Activated CD8-positive, alpha-beta T cell treated with anti-CD3 and anti-CD28 coated beads, Interleukin-2, amount 10 ng/mL, durations not matched to agents 7 days and 5 days (primary cell): ENCODE data around the gene NGFR. TPM values are rescaled to one million over a fixed set of nuclear protein-coding genes. Genes with fewer than 3 reads are reported as not detected.

ENCODE experiments used
- ATAC-seq: fragments of 150-1000 bp; cut with Tn5 transposase; one replicate; pipeline ENCODE4 v1.10.0; 2021; ENCODE audit warnings: moderate library complexity
- CTCF ChIA-PET: fragments of 350-600 bp; sonication (Branson Sonifier 250); formaldehyde crosslinking; loops from one replicate; lab custom pipeline; 2021; ENCODE audit warnings: antibody characterized with exemption; lab: Charles Lee
- POLR2A ChIA-PET: fragments of 350-600 bp; sonication (Branson Sonifier 250); formaldehyde crosslinking; loops from one replicate; lab custom pipeline; 2021; ENCODE audit warnings: antibody characterized with exemption; lab: Charles Lee
- DNase-seq: peaks from one replicate; pipeline ENCODE4 v3.0.0-alpha.2; 2020
- H3K27ac Mint-ChIP-seq: one replicate; pipeline ENCODE4 v1.8.0; 2021; ENCODE audit warnings: mild to moderate bottlenecking, mixed read lengths
- H3K27me3 Mint-ChIP-seq: one replicate; pipeline ENCODE4 v1.8.0; 2021; ENCODE audit warnings: low read depth, mixed read lengths
- H3K36me3 Mint-ChIP-seq: one replicate; pipeline ENCODE4 v1.8.0; 2021; ENCODE audit warnings: low read depth, mixed read lengths
- H3K4me1 Mint-ChIP-seq: one replicate; pipeline ENCODE4 v1.8.0; 2021; ENCODE audit warnings: low read depth, mixed read lengths
- H3K4me3 Mint-ChIP-seq: one replicate; pipeline ENCODE4 v1.8.0; 2021; ENCODE audit warnings: mild to moderate bottlenecking, mixed read lengths
- H3K9me3 Mint-ChIP-seq: one replicate; pipeline ENCODE4 v1.8.0; 2022; ENCODE audit warnings: mixed read lengths; ENCODE audit not compliant: insufficient read depth
- total RNA-seq, 2 experiments: library from RNA; stranded (reverse); gene quantifications; one replicate each; pipeline ENCODE4 v1.2.3, GENCODE V29; 2021

The NGFR gene
- total RNA-seq, 2 experiments from 2014 or later: 0.11 TPM; not detected in 1

DNA sequence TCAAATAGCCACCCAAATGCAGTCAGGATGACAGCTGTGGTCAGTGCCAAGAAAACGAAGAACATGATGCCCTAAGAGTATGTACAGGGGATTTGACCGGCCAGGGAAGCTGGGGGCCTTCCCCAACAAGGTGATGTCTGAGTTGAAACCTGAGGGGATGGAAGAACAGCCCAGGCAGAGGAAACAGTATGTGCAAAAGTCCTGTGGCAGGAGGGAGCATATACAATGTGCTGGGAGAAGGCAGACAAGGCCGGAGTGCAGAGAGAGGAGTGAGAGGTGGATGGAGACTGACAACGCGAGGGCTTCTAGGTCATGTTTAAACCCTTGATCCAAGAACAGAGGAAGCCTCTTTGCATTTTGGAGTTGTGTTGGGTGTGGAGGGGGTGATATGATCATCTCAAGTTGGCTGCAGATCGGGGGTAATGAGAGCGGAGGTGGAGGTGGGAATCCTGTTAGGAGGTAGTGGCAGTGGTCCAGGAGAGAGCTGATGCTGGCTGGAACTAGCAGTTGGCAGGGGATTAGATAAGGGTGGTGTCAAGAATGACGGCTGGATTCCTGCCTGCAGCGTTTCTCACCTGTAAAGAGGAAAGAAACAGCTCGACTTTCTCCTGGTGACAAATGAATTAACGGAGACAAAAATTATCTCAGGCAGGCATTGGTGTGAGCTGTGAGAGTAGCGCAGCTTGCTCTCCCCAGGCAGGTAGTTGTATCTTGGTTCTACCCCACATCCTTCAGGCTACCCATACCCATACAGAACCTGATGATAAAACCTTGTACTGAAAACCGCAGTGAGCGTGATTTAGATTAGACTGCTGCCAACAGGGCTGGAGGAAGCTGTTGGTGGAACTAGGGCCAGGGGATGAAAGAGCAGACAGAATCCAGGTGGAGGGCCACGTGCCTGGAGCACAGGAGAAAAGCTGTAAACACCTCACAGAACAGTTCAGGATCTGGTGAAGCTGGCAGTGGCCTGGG lies 37.2 kb upstream of the NGFR start:
- CTCF ChIA-PET: interaction anchor here (1.0 to 1.5 kb wide), 4 partner anchors 22 to 167 kb away, joined by 3 to 7 read pairs (median 4); no protein-coding TSS in a partner anchor
- POLR2A ChIA-PET: no interaction called here
- Mint-ChIP-seq H3K27ac (no peak overlapping the region), H3K4me1 (peaks cover 2% of the 10 kb centered on the region), H3K27me3 (peaks cover 39% of the 10 kb centered on the region), H3K9me3 (no peaks in the 10 kb centered on the region), H3K4me3 (no peak overlapping the region), H3K36me3 (no peaks in the 10 kb centered on the region)
- DNase-seq: no peak
- ATAC-seq: no peak

DNA sequence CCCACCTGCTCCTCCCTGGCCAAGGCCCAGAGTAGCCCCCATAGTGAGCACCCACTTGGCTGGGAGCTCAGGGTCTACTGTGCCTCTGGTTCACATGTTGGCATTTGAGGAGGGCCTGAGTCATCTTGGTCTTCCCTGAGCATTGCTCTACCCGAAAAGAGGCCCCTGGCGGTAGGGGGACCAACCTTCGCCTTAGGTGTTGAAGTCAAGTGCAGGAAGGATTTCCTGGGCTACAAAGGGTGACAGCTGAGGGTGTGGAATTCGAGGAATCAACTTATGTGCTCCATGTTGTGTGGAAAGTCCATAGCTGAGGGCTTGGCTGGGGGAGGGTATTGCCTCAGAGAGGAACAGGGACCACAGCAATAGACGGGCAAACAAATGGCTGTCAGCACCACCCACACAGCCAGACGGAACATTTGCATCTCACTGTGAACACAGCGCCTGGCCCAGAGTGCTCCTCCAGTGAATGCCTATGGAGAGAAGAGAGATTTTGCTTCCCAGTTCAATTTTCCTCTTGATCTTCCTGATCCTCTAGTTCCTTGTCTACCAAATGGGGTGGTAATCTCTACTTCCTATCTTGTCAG lies 35.6 kb upstream of the NGFR start:
- no peaks in the 10 kb centered on the region for H3K36me3 Mint-ChIP-seq
- DNase-seq (no peak), ATAC-seq (no peak)
- POLR2A ChIA-PET: no interaction called here
- CTCF ChIA-PET: interaction anchor here (1.4 kb wide), 1 partner anchor 97 kb away, joined by 6 read pairs; no protein-coding TSS in a partner anchor
- H3K27ac Mint-ChIP-seq: no peak overlapping the region
- no peak overlapping the region for H3K4me3 Mint-ChIP-seq
- H3K9me3 Mint-ChIP-seq: no peaks in the 10 kb centered on the region
- H3K4me1 Mint-ChIP-seq: peaks cover 2% of the 10 kb centered on the region
- peaks cover 46% of the 10 kb centered on the region for H3K27me3 Mint-ChIP-seq

DNA sequence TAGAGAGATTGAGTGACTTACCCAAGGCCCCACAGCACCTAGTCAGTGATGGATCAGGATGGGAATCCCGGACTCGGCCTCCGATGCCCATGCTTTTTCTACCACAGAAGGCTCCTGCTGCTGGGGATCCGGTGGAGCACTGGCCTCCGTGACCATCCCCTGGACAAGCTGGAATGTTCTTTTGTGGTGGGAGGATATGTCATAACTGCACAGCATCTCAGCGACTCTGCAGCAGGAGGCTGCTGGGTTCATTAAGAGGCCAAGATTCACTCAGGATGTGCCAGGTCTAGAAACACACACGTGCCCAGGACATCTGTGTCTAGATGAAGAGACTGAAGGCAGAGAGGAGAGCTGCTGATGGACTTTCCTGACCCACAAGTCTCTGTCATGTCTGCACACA lies 34.7 kb upstream of the NGFR start:
- Mint-ChIP-seq H3K27me3 (peaks cover 41% of the 10 kb centered on the region), H3K27ac (no peak overlapping the region), H3K4me1 (peaks cover 2% of the 10 kb centered on the region), H3K9me3 (no peaks in the 10 kb centered on the region), H3K36me3 (no peaks in the 10 kb centered on the region), H3K4me3 (no peak overlapping the region)
- DNase-seq (no peak), ATAC-seq (no peak)
- POLR2A ChIA-PET: no interaction called here
- CTCF ChIA-PET: no interaction called here

DNA sequence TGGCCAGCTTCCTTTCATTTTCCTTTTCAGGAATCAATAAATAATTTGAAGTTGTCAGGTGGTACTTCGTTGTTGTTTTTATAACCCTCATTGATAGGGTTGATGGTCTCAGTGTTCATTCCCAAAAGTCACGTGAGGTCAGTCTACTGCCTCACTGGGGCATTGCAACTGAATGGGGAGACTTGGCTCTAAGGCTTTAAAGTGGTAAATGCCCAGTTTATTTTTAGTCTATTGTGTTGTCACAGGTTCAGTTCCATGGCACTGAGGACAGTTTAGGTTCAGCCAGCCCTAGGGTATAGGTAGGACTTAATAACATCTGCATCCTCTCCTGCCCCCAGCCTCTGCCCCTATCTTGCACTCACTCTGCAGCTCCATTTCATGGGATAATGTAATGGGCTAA lies 33.5 kb upstream of the NGFR start:
- DNase-seq: no peak
- H3K27ac Mint-ChIP-seq: no peak overlapping the region
- peaks cover 2% of the 10 kb centered on the region for H3K4me1 Mint-ChIP-seq
- peaks cover 35% of the 10 kb centered on the region for H3K27me3 Mint-ChIP-seq
- ChIA-PET CTCF (interaction anchor here (0.7 to 0.9 kb wide), 2 partner anchors 95 to 252 kb away, joined by 3 to 4 read pairs; no protein-coding TSS in a partner anchor), POLR2A (no interaction called here)
- no peak for ATAC-seq
- H3K9me3 Mint-ChIP-seq: no peaks in the 10 kb centered on the region
- no peak overlapping the region for H3K4me3 Mint-ChIP-seq
- no peaks in the 10 kb centered on the region for H3K36me3 Mint-ChIP-seq

DNA sequence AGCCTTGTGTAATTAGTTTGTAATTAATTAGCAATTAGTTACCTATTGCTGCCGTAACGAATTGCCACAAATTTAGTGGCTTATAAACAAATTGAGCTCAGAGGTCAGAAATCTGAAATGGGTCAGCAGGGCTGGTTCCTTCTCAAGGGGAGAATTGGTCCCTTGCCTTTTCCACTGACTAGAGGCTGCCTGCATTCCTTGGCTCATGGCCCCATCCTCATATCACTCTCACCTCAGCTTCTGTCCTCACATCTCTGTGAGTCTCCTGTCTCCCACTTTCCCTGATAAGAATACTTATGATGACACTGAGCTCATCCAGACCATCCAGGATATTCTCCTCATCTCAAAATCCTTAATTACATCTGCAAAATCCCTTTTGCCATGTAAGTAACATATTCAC lies 31.0 kb upstream of the NGFR start:
- ATAC-seq: no peak
- Mint-ChIP-seq H3K27ac (no peak overlapping the region), H3K36me3 (no peaks in the 10 kb centered on the region), H3K4me1 (no peaks in the 10 kb centered on the region), H3K4me3 (no peak overlapping the region), H3K27me3 (peaks cover 36% of the 10 kb centered on the region), H3K9me3 (no peaks in the 10 kb centered on the region)
- ChIA-PET CTCF (interaction anchor here (1.4 kb wide), 1 partner anchor 92 kb away, joined by 5 read pairs; no protein-coding TSS in a partner anchor), POLR2A (no interaction called here)
- no peak for DNase-seq

DNA sequence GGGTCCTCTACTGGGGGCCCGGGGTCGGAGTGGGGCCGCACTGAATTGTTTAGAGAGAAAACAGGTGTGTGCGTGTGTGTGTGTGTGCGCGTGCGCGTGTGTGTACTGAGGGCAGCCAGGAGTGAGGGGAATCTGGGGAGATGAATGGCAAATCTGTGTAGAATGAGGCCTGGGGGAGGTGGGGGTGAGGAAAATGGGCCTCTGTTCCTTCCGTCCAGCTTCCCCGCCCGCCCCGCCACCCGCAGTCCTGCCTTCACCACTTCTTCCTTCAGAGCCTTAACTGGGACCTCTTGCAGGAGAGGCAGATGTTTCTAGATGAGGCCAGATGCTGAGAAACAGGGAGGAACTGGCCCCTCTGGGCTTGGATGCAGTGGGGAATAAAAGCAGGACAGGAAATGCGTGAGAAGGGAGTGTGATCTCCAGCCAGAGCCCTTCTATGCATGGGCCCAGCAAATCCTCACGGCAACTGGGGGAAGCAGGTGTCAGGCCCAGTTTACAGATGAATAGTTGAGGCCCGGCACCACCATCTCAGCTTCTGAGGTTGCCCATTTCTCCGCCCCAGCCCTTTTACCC lies 29.7 kb upstream of the NGFR start:
- H3K4me1 Mint-ChIP-seq: no peaks in the 10 kb centered on the region
- H3K9me3 Mint-ChIP-seq: no peaks in the 10 kb centered on the region
- ATAC-seq (no peak), DNase-seq (no peak)
- CTCF ChIA-PET: interaction anchor here (1.4 kb wide), 1 partner anchor 91 kb away, joined by 5 read pairs; no protein-coding TSS in a partner anchor
- no peak overlapping the region for H3K27ac Mint-ChIP-seq
- H3K36me3 Mint-ChIP-seq: no peaks in the 10 kb centered on the region
- peaks cover 36% of the 10 kb centered on the region for H3K27me3 Mint-ChIP-seq
- POLR2A ChIA-PET: interaction anchor here (0.6 kb wide), 1 partner anchor 525 kb away, joined by 3 read pairs; no protein-coding TSS in a partner anchor
- H3K4me3 Mint-ChIP-seq: no peak overlapping the region

DNA sequence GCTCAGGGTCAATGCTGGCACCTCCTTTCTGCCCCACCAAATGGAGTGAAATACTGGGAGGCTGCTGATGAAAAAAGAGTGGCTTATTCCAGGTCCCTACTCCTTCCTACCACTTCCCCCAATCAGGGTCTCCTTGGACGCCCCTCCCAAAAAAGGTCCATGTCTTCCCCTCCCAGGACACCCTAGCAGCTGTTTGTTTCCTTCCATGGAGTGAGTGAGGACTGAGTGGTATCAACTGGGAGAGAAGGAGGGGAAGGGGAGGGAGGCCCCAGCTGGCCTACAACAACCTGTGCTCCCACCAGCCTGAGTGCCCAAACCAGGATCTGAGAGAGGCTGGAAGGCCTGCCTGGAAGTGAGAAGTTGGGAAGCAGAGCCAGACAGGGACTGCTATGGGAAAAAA lies 28.7 kb upstream of the NGFR start:
- peaks cover 45% of the 10 kb centered on the region for H3K27me3 Mint-ChIP-seq
- H3K4me3 Mint-ChIP-seq: no peak overlapping the region
- ChIA-PET CTCF (no interaction called here), POLR2A (no interaction called here)
- ATAC-seq (no peak), DNase-seq (no peak)
- H3K36me3 Mint-ChIP-seq: no peaks in the 10 kb centered on the region
- no peaks in the 10 kb centered on the region for H3K4me1 Mint-ChIP-seq
- no peaks in the 10 kb centered on the region for H3K9me3 Mint-ChIP-seq
- H3K27ac Mint-ChIP-seq: no peak overlapping the region

DNA sequence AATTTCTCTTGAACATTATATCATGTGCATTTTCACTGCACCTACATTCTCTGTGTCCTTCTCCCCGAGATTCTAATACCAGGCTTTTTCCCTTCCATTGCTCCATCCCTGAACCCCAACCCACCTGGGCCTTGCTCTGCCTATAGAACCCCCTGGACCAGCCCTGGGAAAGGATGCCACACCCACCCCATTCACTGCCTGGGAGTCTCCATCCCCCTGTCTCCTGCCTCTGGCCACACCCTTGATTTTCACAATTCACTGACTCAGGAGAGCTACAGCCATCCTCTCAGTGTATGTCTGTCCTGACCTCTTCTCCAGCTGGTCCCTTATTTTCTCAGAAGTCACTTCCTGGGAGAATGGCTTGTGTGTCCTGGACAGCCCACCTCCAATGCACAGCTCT lies 27.9 kb upstream of the NGFR start:
- Mint-ChIP-seq H3K4me1 (no peaks in the 10 kb centered on the region), H3K4me3 (no peak overlapping the region), H3K27me3 (peaks cover 52% of the 10 kb centered on the region), H3K9me3 (no peaks in the 10 kb centered on the region), H3K36me3 (no peaks in the 10 kb centered on the region), H3K27ac (no peak overlapping the region)
- ATAC-seq (no peak), DNase-seq (no peak)
- ChIA-PET POLR2A (no interaction called here), CTCF (no interaction called here)

DNA sequence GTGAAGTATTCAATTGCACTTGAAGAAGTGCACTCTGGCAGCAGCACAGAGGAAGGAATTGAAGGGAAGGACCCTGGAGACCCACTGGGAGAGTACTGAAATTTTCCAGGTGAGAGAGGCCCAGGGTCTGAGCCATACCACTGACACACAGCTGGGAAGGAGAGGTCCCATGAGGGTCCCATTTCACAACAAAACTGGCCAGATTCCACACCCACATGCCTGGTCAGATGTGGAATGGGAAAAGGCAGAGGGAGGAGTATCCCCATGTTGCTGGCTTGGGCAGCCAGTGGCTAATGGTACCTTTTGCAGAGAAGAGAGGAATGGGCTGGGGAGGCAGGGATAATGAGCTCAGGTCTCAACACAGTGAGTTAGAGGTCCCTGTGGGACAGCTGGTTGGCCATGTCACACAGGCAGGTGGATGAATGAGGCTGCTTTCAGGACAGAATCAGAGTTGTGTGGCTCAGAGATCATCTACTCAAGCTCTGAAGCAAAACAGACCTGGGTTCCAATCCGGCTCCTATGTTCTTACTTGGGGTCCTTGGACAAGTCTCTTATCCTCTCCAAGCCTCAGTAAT lies 26.2 kb upstream of the NGFR start:
- no peak overlapping the region for H3K4me3 Mint-ChIP-seq
- ChIA-PET CTCF (interaction anchor here (2.8 kb wide), 1 partner anchor 87 kb away, joined by 8 read pairs; no protein-coding TSS in a partner anchor), POLR2A (interaction anchor here (0.8 kb wide), 1 partner anchor 15 kb away, joined by 3 read pairs; no protein-coding TSS in a partner anchor)
- H3K27ac Mint-ChIP-seq: no peak overlapping the region
- no peaks in the 10 kb centered on the region for H3K4me1 Mint-ChIP-seq
- peaks cover 3% of the 10 kb centered on the region for H3K9me3 Mint-ChIP-seq
- H3K27me3 Mint-ChIP-seq: peaks cover 51% of the 10 kb centered on the region
- no peaks in the 10 kb centered on the region for H3K36me3 Mint-ChIP-seq
- ATAC-seq (no peak), DNase-seq (no peak)

DNA sequence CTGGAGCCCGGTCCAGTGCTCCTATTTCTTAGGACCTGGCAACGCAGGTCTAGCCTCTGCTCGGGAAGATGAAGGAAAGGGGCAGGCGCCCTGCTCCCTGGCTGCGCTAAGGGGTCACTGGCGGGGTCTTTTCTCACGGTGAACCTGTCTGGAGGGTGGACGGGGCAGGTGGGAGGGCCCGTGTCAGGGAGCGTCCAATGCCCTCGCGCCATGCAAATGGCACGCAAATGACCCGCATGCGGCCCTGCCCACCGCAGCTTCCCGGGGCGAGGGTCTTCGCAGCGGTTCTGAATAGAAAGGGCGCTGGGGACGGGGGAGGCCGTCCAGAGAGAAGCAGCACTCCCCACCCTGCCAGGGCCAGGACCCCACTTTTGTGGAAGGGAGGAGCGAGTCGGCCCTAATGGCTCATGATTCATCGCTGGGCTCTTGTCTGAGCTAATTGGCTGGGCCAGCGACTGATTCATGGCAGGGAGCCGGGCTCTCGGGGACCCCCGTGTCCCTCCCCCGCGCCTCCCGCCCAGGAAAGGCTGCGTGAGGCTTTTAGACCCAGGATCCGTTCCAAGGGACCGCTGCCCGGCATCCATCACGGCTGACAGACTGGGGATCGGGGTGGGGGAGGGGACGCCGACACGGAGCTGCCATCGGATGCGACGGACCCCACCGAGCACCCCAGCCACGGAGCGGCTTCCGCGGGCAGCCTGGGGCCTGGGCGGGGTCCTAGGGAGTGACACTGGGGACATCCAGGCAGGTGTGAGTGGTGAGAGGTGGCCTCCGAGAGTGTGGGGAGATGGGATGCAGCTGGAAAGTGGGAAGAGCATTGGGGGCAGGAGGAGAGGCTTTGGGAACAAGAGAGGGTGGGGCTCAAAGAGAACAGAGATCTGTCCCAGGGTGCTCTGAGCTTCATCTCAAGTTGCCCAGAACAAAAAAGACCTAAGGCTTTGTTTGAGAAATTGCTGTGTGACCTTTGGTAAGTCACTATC lies 25.0 kb upstream of the NGFR start:
- CTCF ChIA-PET: interaction anchor here (0.6 to 2.8 kb wide), 2 partner anchors 26 to 86 kb away, joined by 3 to 8 read pairs; no protein-coding TSS in a partner anchor
- H3K4me3 Mint-ChIP-seq: no peak overlapping the region
- no peaks in the 10 kb centered on the region for H3K36me3 Mint-ChIP-seq
- ATAC-seq: no peak
- H3K9me3 Mint-ChIP-seq: peaks cover 6% of the 10 kb centered on the region
- H3K4me1 Mint-ChIP-seq: no peaks in the 10 kb centered on the region
- POLR2A ChIA-PET: interaction anchor here (0.8 kb wide), 1 partner anchor 16 kb away, joined by 3 read pairs; no protein-coding TSS in a partner anchor
- H3K27me3 Mint-ChIP-seq: peaks cover 56% of the 10 kb centered on the region
- no peak overlapping the region for H3K27ac Mint-ChIP-seq
- DNase-seq: no peak
